Suppressor macrophage treated with lipopolysaccharide for 1 hour (primary cell): ENCODE results near the gene C22orf23.

ENCODE experiments used
- DNase-seq, 3 donors: peaks; one replicate each; pipeline ENCODE4 v3.0.0-alpha.2; 2020 to 2022

Gene C22orf23

GRCh38 chr22:37953437-37954179, at the start of gene C22orf23, which contains the start of gene POLR2F:
Gene C22orf23, minus strand, starts transcription at chr22:37953601. Its CDS starts 452 bp downstream, at chr22:37953149.
Gene POLR2F, plus strand, starts transcription at chr22:37953699. Its CDS starts 89 bp downstream, at chr22:37953788.
- DNase-seq = peak; percentile 98 to 99 (median 99)

GRCh38 chr22:37999640-38000272, 46.4 kb upstream of the C22orf23 start:
- DNase-seq = peak; percentile 59 to 71 (median 61)

GRCh38 chr22:37999236-37999635, 45.8 kb upstream of the C22orf23 start:
- no peak for DNase-seq

GRCh38 chr22:37998543-37998942, 45.1 kb upstream of the C22orf23 start:
- DNase-seq = no peak

- no peak for DNase-seq
Observed at GRCh38 chr22:37996515-37997246, 43.3 kb upstream of the C22orf23 start.

- DNase-seq = no peak
Observed at GRCh38 chr22:37996079-37996478, 42.7 kb upstream of the C22orf23 start.

GRCh38 chr22:37995460-37995859, 42.1 kb upstream of the C22orf23 start:
- no peak for DNase-seq

- DNase-seq = no peak
Observed at GRCh38 chr22:37994982-37995381, 41.6 kb upstream of the C22orf23 start.

GRCh38 chr22:37994049-37994448, 40.6 kb upstream of the C22orf23 start:
- no peak for DNase-seq

GRCh38 chr22:37991731-37992442, 38.5 kb upstream of the C22orf23 start:
- no peak for DNase-seq

GRCh38 chr22:37990862-37991261, 37.5 kb upstream of the C22orf23 start:
- no peak for DNase-seq

- no peak for DNase-seq
Observed at GRCh38 chr22:37990301-37990700, 36.9 kb upstream of the C22orf23 start.

GRCh38 chr22:37989146-37990045, 36.0 kb upstream of the C22orf23 start:
- no peak for DNase-seq

GRCh38 chr22:37986371-37986770, 33.0 kb upstream of the C22orf23 start:
- DNase-seq = no peak

- no peak for DNase-seq
Observed at GRCh38 chr22:37985751-37986281, 32.4 kb upstream of the C22orf23 start.

GRCh38 chr22:37985050-37985585, 31.7 kb upstream of the C22orf23 start:
- DNase-seq = no peak

GRCh38 chr22:37983860-37984791, 30.7 kb upstream of the C22orf23 start, which contains the start of gene SOX10:
Gene SOX10, minus strand, starts transcription at chr22:37984555. Its CDS starts 771 bp downstream, at chr22:37983784.
- no peak for DNase-seq

GRCh38 chr22:37982938-37983859, 29.8 kb upstream of the C22orf23 start:
- no peak for DNase-seq
